ENCODE measurements around the gene SUCLG2. TPM values are rescaled to one million over a fixed set of nuclear protein-coding genes. Genes with fewer than 3 reads are reported as not detected.

Gene SUCLG2
- total and polyA plus RNA-seq, 2 of the 4 experiments (the other 2 are of a cell fraction) = 26.8 to 34.6 TPM

DNA sequence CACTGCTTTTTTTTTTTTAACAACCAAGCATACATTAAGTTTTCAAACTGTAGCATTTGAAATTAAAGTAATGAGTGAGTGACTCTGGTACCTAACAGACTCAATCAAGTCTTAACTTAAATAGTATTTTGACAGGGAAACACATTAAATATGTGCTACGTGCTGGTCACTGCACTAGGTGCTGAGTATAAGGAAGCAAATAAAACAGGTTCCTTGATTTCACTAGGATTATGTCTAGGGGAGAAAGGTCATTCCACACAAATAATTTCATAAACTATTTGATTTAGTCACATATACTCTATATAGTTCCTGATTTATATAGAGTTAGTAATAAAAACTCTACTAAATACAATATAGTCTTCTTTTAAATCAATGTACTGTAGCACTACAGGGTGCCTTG, 89.4 kb downstream of the SUCLG2 start:
- H2BK120ac ChIP-seq (ENCODE audit: low read depth, low read length) = no peak overlapping the region
- no peak overlapping the region for H3K56ac ChIP-seq (ENCODE audit: extremely low read depth, insufficient read depth, low read length)
- H3K4me3 ChIP-seq (ENCODE audit: insufficient read depth, low read depth, low read length) = no peak overlapping the region
- H4K20me1 ChIP-seq (ENCODE audit: insufficient read depth, low read length) = no peaks in the 10 kb centered on the region
- intact Hi-C loops (cut with micrococcal nuclease) = no loop called here
- dilution Hi-C loops (cut with HindIII; ENCODE audit: low sequenced_read_pairs, unreplicated experiment) = no loop called here
- no peak overlapping the region for H4K8ac ChIP-seq (ENCODE audit: low read depth in 2 of 2, low read length in 2 of 2)
- H2AK9ac ChIP-seq (replicated peaks; ENCODE audit: low read depth, low read length, poor library complexity) = no peak overlapping the region
- TF ChIP-seq USF2 (IDR thresholded peaks at IDR 0.05; ENCODE audit: low read depth, low read length) = no peak
- no peak for TF ChIP-seq SMC3 (IDR thresholded peaks at IDR 0.05; ENCODE audit: low read depth, low read length)
- TF ChIP-seq CTCF (conservative IDR thresholded peaks at IDR 0.05; ENCODE audit: low read depth, low read length) = no peak
- TF ChIP-seq CEBPB (IDR thresholded peaks at IDR 0.05; ENCODE audit: low read depth, low read length) = no peak
- TF ChIP-seq BHLHE40 (IDR thresholded peaks at IDR 0.05; ENCODE audit: low read depth, low read length) = no peak
- TF ChIP-seq NFE2L2 (IDR thresholded peaks at IDR 0.05; ENCODE audit: low read depth, low read length) = no peak
- TF ChIP-seq FOS (IDR thresholded peaks at IDR 0.05; ENCODE audit: low read depth, low read length) = no peak
- no peak for ATAC-seq (ENCODE audit: low read depth)
- no peak overlapping the region for H2BK15ac ChIP-seq (ENCODE audit: low read depth, low read length)
- H4K91ac ChIP-seq (ENCODE audit: insufficient read depth, low read depth, low read length) = no peak overlapping the region
- H3K18ac ChIP-seq (ENCODE audit: low read depth, low read length) = no peak overlapping the region
- BruUV-seq (replicated peaks) = no TSS peak
- no peak overlapping the region for H2AK5ac ChIP-seq (ENCODE audit: low read depth, low read length)
- no peak overlapping the region for H3K14ac ChIP-seq (replicated peaks; ENCODE audit: low read depth, low read length)
- H3K23ac ChIP-seq (ENCODE audit: low read depth, low read length) = no peak overlapping the region
- H3K27ac ChIP-seq (ENCODE audit: insufficient read depth, low read length) = no peak overlapping the region
- no peak overlapping the region for H2BK20ac ChIP-seq (ENCODE audit: low read depth, low read length)
- no peak overlapping the region for H3K4ac ChIP-seq (ENCODE audit: low read depth, low read length)
- WGBS, 2 experiments (ENCODE audit: extremely low coverage in 2 of 2, insufficient read length in 1 of 2) = no CpG with 5 or more reads among the region's 1 CpG
- no peak overlapping the region for H3K9ac ChIP-seq (ENCODE audit: low read depth, low read length)
- no peak for DNase-seq
- H3K9me3 ChIP-seq (ENCODE audit: control insufficient read depth, insufficient read depth, low read length) = no peaks in the 10 kb centered on the region
- CTCF ChIA-PET = no interaction called here
- H2BK5ac ChIP-seq (ENCODE audit: low read depth, low read length, poor library complexity, severe bottlenecking) = no peak overlapping the region
- peaks cover 4% of the 10 kb centered on the region for H3K4me1 ChIP-seq (ENCODE audit: control insufficient read depth, insufficient read depth, low read length)
- H4K5ac ChIP-seq (ENCODE audit: low read depth, low read length) = no peak overlapping the region
- H3K9me1 ChIP-seq (ENCODE audit: insufficient read depth, low read length) = peaks cover 5% of the 10 kb centered on the region; the same call in 1 of the 2 replicates
- in situ Hi-C loops (cut with MboI; ENCODE audit: low sequenced_read_pairs) = no loop called here
- H3K27me3 ChIP-seq (ENCODE audit: control insufficient read depth, insufficient read depth, low read length) = no peaks in the 10 kb centered on the region
- H3K79me1 ChIP-seq (ENCODE audit: low read depth in 1 of 2, low read length in 2 of 2) = peaks cover 20 to 27% of the 10 kb centered on the region in 2 experiments
- POLR2A ChIA-PET (ENCODE audit: unreplicated experiment) = no interaction called here
- no peaks in the 10 kb centered on the region for H3K36me3 ChIP-seq (ENCODE audit: control insufficient read depth, insufficient read depth, low read length)
- no peak overlapping the region for H3K4me2 ChIP-seq (ENCODE audit: low read depth, low read length)
- no peak overlapping the region for H2AFZ ChIP-seq (replicated peaks; ENCODE audit: low read length, poor library complexity)

Measured in IMR-90 (cell line).